ENCODE results near the gene OR8D1. TPM values are rescaled to one million over a fixed set of nuclear protein-coding genes. Genes with fewer than 3 reads are reported as not detected.

OR8D1 gene
- total and polyA plus RNA-seq, 9 donors: not detected

- no peak for DNase-seq
- Histone ChIP-seq H3K27ac (no peak overlapping the region), H3K9me3 (no peaks in the 10 kb centered on the region), H3K4me1 (ENCODE audit: insufficient read depth) (no peaks in the 10 kb centered on the region), H3K4me3 (no peak overlapping the region), H3K27me3 (no peaks in the 10 kb centered on the region), H3K36me3 (no peaks in the 10 kb centered on the region)
- 76 to 89% (median 77%) methylated on average over 4 of the region's 4 CpGs for WGBS, 3 donors
- TF ChIP-seq, protein P1, sequence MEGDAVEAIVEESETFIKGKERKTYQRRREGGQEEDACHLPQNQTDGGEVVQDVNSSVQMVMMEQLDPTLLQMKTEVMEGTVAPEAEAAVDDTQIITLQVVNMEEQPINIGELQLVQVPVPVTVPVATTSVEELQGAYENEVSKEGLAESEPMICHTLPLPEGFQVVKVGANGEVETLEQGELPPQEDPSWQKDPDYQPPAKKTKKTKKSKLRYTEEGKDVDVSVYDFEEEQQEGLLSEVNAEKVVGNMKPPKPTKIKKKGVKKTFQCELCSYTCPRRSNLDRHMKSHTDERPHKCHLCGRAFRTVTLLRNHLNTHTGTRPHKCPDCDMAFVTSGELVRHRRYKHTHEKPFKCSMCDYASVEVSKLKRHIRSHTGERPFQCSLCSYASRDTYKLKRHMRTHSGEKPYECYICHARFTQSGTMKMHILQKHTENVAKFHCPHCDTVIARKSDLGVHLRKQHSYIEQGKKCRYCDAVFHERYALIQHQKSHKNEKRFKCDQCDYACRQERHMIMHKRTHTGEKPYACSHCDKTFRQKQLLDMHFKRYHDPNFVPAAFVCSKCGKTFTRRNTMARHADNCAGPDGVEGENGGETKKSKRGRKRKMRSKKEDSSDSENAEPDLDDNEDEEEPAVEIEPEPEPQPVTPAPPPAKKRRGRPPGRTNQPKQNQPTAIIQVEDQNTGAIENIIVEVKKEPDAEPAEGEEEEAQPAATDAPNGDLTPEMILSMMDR (IDR thresholded peaks at IDR 0.05): no peak
- TF ChIP-seq POLR2A (IDR thresholded peaks at IDR 0.05) (no peak), EP300 (IDR thresholded peaks at IDR 0.05) (no peak)
- intact Hi-C loops (cut with DNase I): no loop called here
These were observed 618 bp downstream of the OR8D1 start for GRCh38 chr11:124313131-124313530.

DNA sequence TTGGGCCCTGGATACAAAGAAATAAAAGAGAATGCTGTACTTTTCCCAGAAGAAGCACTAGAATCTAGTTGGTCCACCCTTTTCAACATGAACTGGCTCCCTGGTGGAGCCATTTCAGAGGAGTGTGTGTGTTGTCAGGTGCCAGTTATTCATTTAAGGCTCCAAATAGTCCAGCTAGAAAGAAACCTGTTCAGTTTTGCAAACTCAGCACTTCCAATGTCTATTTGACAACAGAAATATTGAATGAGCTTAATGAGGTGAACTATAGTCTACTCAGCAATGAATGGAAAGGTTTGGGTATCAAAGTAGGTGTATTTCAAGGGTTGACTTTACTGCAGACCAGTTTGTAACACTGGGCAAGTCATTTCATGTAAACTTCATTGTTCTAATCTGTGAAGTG is 2.1 kb downstream of the OR8D1 start:
- intact Hi-C loops (cut with DNase I): no loop called here
- H3K9me3 ChIP-seq: no peaks in the 10 kb centered on the region
- DNase-seq: no peak
- H3K4me3 ChIP-seq: no peak overlapping the region
- H3K4me1 ChIP-seq (ENCODE audit: insufficient read depth): no peaks in the 10 kb centered on the region
- H3K27ac ChIP-seq: no peak overlapping the region
- no peak for TF ChIP-seq POLR2A (IDR thresholded peaks at IDR 0.05)
- TF ChIP-seq, protein P1 (IDR thresholded peaks at IDR 0.05): no peak
- no peak for TF ChIP-seq EP300 (IDR thresholded peaks at IDR 0.05)
- H3K27me3 ChIP-seq: no peaks in the 10 kb centered on the region
- no peaks in the 10 kb centered on the region for H3K36me3 ChIP-seq

DNA sequence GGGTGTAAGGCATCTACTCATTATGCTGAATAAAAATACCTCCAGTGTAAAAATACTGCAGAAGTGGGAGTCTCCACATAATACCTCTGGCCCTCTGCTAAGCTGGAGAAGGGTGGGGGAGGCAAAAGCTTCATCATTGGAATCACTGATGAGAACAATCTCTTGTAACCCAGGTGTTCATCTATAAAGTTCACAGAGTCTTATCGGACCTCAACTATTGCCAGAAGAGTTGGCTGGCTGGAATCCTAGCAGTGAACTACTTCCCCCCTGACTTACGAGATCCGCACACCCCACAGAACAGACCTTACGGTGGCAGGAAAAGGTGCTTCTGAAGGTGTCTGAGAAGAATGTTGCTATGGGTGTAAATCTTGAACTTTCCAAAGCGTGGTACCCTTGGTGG is 2.5 kb downstream of the OR8D1 start:
- WGBS, 3 donors: 74 to 85% (median 76%) methylated on average over 5 of the region's 5 CpGs
- Histone ChIP-seq H3K27ac (no peak overlapping the region), H3K36me3 (no peaks in the 10 kb centered on the region), H3K4me1 (ENCODE audit: insufficient read depth) (no peaks in the 10 kb centered on the region), H3K27me3 (no peaks in the 10 kb centered on the region), H3K9me3 (no peaks in the 10 kb centered on the region), H3K4me3 (no peak overlapping the region)
- intact Hi-C loops (cut with DNase I): no loop called here
- TF ChIP-seq, protein P1 (IDR thresholded peaks at IDR 0.05): no peak
- TF ChIP-seq EP300 (IDR thresholded peaks at IDR 0.05): no peak
- TF ChIP-seq POLR2A (IDR thresholded peaks at IDR 0.05): no peak
- no peak for DNase-seq

- Histone ChIP-seq H3K27ac (no peak overlapping the region), H3K36me3 (no peaks in the 10 kb centered on the region), H3K4me3 (no peak overlapping the region)
These were observed 3.0 kb downstream of the OR8D1 start for GRCh38 chr11:124310721-124311120.

More at GRCh38 chr11:124310721-124311120, 3.0 kb downstream of the OR8D1 start:
- H3K27me3 ChIP-seq: no peaks in the 10 kb centered on the region
- H3K4me1 ChIP-seq (ENCODE audit: insufficient read depth): no peaks in the 10 kb centered on the region
- intact Hi-C loops (cut with DNase I): no loop called here
- no peak for DNase-seq
- TF ChIP-seq, protein P1 (IDR thresholded peaks at IDR 0.05): no peak
- TF ChIP-seq EP300 (IDR thresholded peaks at IDR 0.05) (no peak), POLR2A (IDR thresholded peaks at IDR 0.05) (no peak)
- H3K9me3 ChIP-seq: no peaks in the 10 kb centered on the region
